ENCODE results near the gene COL4A1.
A peak's percentile ranks its signal among the peaks of the same experiment; 100 is the strongest.

The COL4A1 gene

DNA sequence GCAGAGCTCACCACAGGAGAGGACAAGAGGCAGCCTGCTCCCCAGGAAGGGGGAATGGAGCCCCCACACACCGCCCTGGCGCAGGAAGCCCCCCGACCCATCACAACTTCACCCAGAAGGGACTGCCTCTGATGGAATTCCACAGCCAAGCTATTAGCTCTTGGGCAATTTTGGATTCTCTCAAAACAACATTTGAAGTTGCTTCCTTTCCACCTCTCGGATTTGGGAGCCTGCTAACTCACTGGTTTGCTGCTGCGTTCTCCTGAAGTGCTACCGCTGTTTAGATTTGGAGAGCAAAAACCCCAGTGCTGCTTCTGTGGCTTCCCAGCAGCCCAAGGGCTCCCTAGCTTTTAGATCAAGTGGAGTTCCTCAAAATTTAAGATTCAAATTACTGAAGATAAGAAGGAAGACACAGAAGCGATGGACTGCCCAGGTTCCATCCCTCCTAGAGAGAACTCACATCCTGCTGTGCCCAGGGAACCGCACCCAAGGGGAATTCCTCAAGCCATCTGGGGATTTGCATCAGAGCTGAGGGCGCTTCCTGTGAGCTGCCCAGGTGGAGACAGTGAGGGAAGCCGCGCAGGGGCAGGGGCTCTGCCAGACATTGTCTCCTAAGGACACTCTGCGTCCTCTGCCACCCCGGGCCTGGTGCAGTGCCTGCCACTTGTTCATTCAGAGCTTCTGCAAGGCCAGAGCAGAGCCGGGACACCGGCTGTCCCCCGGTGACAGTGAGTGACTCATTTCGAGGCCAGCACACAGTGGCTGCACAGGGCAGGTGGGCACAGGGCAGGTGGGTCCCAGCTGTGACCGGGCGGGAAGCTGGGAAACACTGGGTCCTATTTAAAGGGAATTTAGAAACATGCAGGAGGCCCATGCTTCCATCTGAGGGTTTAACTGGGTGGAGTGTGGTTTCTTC is 45.5 kb downstream of the COL4A1 start:
- peak; percentile 44 for DNase-seq (ENCODE audit: low spot score)
- peak; percentile 21 for FAIRE-seq

DNA sequence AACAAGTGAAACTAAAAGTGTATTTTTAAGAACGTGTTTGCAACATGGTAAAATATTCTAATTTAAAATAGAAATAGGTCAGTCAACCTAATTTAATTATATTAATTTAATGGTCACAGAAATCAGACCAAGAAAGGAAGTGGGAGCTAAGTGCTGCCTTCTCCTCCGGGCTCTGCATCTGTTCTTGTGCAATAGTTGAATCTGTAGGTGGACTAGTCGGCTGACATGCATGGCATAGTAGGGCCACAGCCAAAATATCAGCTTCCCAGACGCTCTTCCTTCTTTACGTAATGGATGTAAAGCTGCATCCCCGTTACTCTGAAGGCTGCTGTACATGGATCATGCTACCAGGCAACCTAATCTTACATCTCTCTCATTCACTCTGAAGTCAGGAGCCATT is 47.3 kb downstream of the COL4A1 start:
- no peak for DNase-seq (ENCODE audit: low spot score)
- no peak for FAIRE-seq

- peak; percentile 36 for FAIRE-seq
- DNase-seq (ENCODE audit: low spot score) = no peak
Observed at GRCh38 chr13:110258876-110259631, 47.9 kb downstream of the COL4A1 start.

DNA sequence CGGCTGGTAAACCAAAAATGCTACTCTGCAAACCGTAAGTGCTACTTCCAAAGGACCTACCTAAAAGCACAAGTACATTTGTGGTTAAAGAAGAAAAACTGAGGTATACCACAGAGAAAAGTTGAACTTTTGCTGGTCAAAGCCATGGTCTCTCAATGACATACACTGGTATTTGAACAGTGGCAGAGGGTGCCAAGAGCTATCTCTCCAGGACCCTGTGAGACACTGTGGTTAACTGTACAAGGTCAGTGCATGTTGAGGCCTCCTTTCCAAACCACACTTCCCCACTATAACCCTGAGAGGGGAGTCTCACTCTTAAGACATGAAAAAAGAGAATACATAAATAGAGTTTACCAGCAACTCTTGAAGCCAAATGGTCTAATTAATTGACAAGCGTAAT is 49.5 kb downstream of the COL4A1 start:
- DNase-seq (ENCODE audit: low spot score) (no peak), FAIRE-seq (no peak)

DNA sequence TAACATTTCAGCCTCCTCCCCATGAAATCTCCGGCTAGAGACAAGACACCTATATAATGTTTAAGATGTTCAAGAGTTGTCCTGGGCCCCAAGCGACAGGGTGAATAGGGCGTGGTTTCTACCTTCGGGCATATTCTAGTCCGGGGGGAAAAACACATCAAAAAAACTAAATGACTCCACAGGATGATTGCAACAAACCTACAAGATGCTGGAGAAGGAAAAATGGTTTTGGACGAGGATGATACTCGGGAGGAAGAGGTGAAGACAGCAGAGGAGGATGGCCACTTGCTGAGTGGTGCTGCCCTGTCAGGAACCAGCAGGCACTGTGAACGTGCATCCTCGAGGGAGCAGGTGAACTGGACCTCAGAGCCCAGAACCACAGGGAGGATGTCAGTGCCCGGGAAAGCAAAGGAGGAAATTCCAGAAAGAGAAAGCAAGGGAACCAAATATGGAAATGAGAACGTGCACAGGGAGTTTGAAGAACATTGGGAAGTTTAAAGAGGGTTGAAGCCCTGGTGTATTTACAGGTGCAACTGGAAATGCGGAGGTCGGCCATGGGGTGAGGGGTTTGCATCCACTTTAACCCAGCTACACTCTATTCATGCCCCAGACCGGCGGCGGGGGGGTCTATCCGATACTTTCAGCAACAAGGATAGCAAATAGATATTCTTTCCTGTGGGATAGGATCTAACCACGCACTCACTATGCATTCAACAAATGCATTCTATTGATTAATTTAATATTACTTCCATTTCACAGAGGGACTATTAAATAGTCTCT is 50.6 kb downstream of the COL4A1 start:
- no peak for DNase-seq (ENCODE audit: low spot score)
- FAIRE-seq = no peak

DNA sequence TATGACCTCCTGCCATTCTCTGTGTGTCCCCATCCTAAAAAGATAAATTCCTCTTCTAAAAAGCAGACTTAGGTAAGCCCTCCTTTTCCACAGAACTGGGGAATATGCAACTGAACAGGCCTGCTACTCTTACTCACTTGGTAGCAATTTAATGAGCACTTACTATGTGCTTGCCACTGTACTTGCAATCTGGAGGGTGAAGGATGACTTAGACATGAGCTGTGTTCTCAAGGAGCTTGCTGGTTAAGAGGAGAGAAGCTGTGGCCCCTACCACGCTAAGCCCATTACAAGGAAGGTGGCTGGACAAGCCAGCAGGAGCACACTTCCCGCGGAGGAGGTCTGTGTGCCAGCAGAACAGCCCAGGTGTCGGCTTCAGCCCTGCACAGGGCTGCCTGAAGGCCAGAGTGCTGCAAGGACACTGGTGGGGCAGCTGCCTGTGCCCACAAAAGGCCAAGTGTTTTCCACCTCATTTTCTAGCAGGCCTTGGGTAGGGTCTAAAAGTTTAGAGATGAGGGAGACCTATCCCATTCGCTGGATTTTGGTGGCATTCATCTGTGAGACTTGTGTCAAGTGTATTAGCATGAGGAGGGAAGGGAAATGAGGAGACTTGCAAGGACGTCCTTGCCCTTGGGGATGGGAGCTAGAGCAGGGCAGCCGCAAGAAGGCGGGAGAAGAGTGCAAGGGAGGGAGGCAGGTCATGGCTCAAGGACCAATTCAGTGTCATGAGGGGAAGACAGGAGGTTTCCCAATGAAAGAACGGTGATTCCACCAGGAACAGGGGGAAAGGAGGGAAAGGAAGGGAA is 52.0 kb downstream of the COL4A1 start:
- FAIRE-seq = no peak

GRCh38 chr13:110254151-110254679 is 52.7 kb downstream of the COL4A1 start:
- FAIRE-seq (no peak), DNase-seq (ENCODE audit: low spot score) (no peak)

More for the DNA sequence above, 52.0 kb downstream of the COL4A1 start:
- no peak for DNase-seq (ENCODE audit: low spot score)

DNA sequence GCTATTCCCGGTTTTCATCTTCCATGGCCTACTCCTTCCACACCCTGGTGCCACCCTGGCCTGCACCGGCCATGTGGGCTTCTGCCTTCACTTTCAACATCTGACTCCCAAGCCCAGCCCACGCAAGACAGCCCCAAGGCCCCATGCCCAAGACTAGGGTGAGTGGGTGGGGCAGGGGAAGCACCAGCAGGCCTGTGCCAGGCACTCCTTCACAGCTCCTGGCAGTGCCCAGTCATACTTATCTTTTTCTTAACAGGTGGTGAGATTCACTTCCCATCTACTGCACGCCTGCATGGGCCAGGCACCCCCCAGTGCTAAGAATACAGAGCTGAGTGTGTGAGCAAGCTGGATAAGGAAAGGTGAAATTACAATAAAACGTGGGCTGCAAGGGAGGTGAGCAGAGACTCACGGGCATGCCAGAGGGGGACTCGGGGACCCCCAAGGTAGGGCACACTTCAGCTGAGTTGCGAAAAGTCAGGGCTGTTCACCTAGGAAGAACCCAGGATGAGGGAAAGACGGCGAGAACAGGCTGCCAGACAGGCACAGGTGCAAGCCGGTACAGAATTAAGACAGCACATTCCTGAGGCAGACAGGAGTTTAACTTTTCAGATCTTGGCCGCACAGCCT is 55.7 kb downstream of the COL4A1 start:
- FAIRE-seq (no peak), DNase-seq (ENCODE audit: low spot score) (no peak)

GRCh38 chr13:110250258-110250891 is 56.6 kb downstream of the COL4A1 start:
- DNase-seq (ENCODE audit: low spot score) = peak; percentile 15
- no peak for FAIRE-seq

DNA sequence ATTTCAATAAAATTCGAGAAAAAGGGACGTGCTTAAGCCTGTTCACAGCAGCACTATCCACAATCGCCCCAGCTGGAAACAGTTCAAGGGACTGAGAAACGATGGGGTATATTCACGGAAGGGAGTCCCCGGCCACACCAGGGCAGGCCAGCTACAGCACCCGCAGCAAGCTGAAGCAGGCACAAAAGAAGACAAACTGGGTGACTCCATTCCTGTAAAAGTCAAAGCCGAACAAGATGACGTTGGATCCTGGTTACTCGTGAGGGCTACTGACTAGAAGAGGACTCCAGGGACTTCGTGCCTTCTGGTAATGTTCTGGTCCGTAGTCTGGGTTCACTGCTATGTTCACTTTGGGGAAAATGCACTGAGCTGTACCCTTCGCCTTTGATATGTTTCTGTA is 57.6 kb downstream of the COL4A1 start:
- DNase-seq (ENCODE audit: low spot score) = no peak
- FAIRE-seq = no peak

GRCh38 chr13:110248449-110249143 is 58.4 kb downstream of the COL4A1 start:
- no peak for DNase-seq (ENCODE audit: low spot score)
- FAIRE-seq = no peak

- no peak for FAIRE-seq
- DNase-seq (ENCODE audit: low spot score) = no peak
Observed at GRCh38 chr13:110246530-110246929, 60.4 kb downstream of the COL4A1 start.

GRCh38 chr13:110245416-110245899 is 61.5 kb downstream of the COL4A1 start:
- FAIRE-seq (no peak), DNase-seq (ENCODE audit: low spot score) (no peak)

GRCh38 chr13:110244976-110245375 is 62.0 kb downstream of the COL4A1 start:
- FAIRE-seq (no peak), DNase-seq (ENCODE audit: low spot score) (no peak)

DNA sequence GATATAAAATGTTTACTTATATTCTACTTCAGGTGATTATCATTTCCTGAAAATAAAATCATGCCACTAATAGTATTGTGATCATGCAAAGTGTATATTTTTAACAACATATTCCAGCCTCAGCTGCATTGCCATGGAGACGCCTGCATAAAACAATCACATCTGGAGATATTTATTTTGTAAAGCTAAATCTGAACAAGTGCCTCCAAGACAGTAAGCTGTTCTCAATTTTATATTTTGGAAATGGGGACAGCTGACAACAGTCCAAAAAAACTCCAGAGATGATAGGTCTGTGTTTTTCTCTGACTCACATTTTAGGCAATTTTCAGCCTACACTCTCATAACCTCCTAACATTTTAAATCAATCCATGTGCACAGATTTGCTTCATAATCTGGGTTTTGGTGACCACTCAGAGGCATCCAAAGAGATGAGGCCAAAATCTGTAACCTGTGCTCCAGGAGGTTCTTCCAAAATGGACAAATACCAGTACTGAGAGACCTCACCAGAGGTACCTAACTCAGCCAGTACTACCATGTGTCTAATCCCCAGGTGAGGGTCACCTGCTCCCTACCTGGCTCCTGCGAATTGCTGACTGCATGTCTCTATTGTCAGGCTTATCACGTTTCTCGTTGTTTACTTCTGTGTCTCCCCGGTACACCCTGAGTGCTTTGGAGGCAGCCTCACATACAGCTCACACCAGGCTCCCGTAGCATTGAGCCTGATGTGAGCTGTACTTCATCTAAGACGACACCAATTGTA is 62.7 kb downstream of the COL4A1 start:
- DNase-seq (ENCODE audit: low spot score) (no peak), FAIRE-seq (no peak)

DNA sequence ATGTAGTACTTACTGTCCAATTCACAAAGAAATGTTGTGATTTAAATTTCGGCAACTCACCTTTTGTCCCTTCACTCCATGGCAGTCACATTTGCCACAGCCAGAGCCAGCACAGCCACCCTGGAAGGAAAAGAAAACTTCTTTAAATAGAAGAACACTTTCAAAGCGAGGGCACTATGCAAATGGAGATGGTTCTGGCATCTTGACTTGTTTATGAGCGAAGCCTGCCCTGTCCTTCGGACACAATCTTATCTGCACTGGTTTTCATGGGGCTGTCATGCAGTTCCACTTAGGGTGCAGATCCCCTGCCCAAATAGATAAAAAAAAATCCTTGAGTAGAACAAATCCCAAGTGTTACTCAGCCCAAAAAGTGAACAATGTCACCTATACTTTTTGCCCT is 64.3 kb downstream of the COL4A1 start:
- FAIRE-seq (no peak), DNase-seq (ENCODE audit: low spot score) (no peak)

DNA sequence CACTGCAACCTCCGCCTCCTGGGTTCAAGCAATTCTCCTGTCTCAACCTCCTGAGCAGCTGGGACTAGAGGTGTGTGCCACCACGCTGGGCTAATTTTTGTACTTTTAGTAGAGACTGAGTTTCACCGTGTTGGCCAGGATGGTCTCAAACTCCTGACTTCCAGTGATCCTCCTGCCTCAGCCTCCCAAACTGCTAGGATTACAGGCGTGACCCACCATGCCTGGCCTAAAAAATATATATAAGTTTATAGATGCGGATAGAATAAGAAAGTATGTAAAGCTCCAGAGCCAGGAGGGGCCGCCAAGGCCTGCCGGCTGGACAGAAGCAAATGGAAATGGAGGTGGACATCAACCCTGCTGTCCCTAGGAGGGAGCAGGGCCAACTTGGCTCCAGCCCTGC is 66.0 kb downstream of the COL4A1 start:
- DNase-seq (ENCODE audit: low spot score) (no peak), FAIRE-seq (no peak)

GRCh38 chr13:110240352-110240751 is 66.6 kb downstream of the COL4A1 start:
- FAIRE-seq (no peak), DNase-seq (ENCODE audit: low spot score) (no peak)

Measured in RCC 7860 (cell line).